ENCODE results near the gene EIF6. TPM values are rescaled to one million over a fixed set of nuclear protein-coding genes. Genes with fewer than 3 reads are reported as not detected.

Gene EIF6
- total RNA-seq, 1 experiment from 2014 or later = 180 TPM

GRCh38 chr20:35298264-35298663, 13.7 kb upstream of the EIF6 start:
- Histone ChIP-seq H3K9me3 (ENCODE audit: low read depth, low read length, poor library complexity, severe bottlenecking) (no peaks in the 10 kb centered on the region), H3K27me3 (replicated peaks; ENCODE audit: insufficient read depth, low read depth, low read length, poor library complexity) (no peaks in the 10 kb centered on the region), H3K4me3 (ENCODE audit: low read depth, low read length, poor library complexity, severe bottlenecking) (no peak overlapping the region), H3K4me1 (ENCODE audit: insufficient read depth, low read length, poor library complexity, severe bottlenecking) (no peaks in the 10 kb centered on the region), H3K36me3 (ENCODE audit: insufficient read depth, low read length, poor library complexity, severe bottlenecking) (no peaks in the 10 kb centered on the region), H3K27ac (ENCODE audit: low read depth, low read length, poor library complexity, severe bottlenecking) (no peak overlapping the region)
- BruUV-seq (replicated peaks) = no TSS peak
- TF ChIP-seq CTCF (conservative IDR thresholded peaks at IDR 0.05; ENCODE audit: low read depth, low read length) (no peak), EZH2 (IDR thresholded peaks at IDR 0.05; ENCODE audit: borderline replicate concordance, low read depth, low read length, poor library complexity, severe bottlenecking) (no peak)
- DNase-seq (ENCODE audit: low spot score) = no peak
- intact Hi-C loops (cut with micrococcal nuclease; ENCODE audit: unreplicated experiment) = no loop called here
- POLR2A ChIA-PET (ENCODE audit: low non-redundant PET) = interaction anchor here (0.6 kb wide), 1 partner anchor 388 kb away, joined by 3 read pairs; no protein-coding TSS in a partner anchor
- CTCF ChIA-PET = interaction anchor here (1.0 kb wide), 1 partner anchor 10 kb away, joined by 4 read pairs; no protein-coding TSS in a partner anchor

GRCh38 chr20:35297740-35298139, 13.2 kb upstream of the EIF6 start:
- no TSS peak for BruUV-seq (replicated peaks)
- Histone ChIP-seq H3K4me1 (ENCODE audit: insufficient read depth, low read length, poor library complexity, severe bottlenecking) (no peaks in the 10 kb centered on the region), H3K4me3 (ENCODE audit: low read depth, low read length, poor library complexity, severe bottlenecking) (no peak overlapping the region), H3K36me3 (ENCODE audit: insufficient read depth, low read length, poor library complexity, severe bottlenecking) (no peaks in the 10 kb centered on the region), H3K9me3 (ENCODE audit: low read depth, low read length, poor library complexity, severe bottlenecking) (no peaks in the 10 kb centered on the region), H3K27ac (ENCODE audit: low read depth, low read length, poor library complexity, severe bottlenecking) (no peak overlapping the region), H3K27me3 (replicated peaks; ENCODE audit: insufficient read depth, low read depth, low read length, poor library complexity) (no peaks in the 10 kb centered on the region)
- intact Hi-C loops (cut with micrococcal nuclease; ENCODE audit: unreplicated experiment) = no loop called here
- DNase-seq (ENCODE audit: low spot score) = no peak
- TF ChIP-seq EZH2 (IDR thresholded peaks at IDR 0.05; ENCODE audit: borderline replicate concordance, low read depth, low read length, poor library complexity, severe bottlenecking) (no peak), CTCF (conservative IDR thresholded peaks at IDR 0.05; ENCODE audit: low read depth, low read length) (no peak)
- ChIA-PET CTCF (no interaction called here), POLR2A (ENCODE audit: low non-redundant PET) (no interaction called here)

- intact Hi-C loops (cut with micrococcal nuclease; ENCODE audit: unreplicated experiment) = no loop called here
- Histone ChIP-seq H3K27ac (ENCODE audit: low read depth, low read length, poor library complexity, severe bottlenecking) (no peak overlapping the region), H3K27me3 (replicated peaks; ENCODE audit: insufficient read depth, low read depth, low read length, poor library complexity) (no peaks in the 10 kb centered on the region), H3K4me3 (ENCODE audit: low read depth, low read length, poor library complexity, severe bottlenecking) (no peak overlapping the region), H3K36me3 (ENCODE audit: insufficient read depth, low read length, poor library complexity, severe bottlenecking) (no peaks in the 10 kb centered on the region), H3K4me1 (ENCODE audit: insufficient read depth, low read length, poor library complexity, severe bottlenecking) (no peaks in the 10 kb centered on the region), H3K9me3 (ENCODE audit: low read depth, low read length, poor library complexity, severe bottlenecking) (no peaks in the 10 kb centered on the region)
- BruUV-seq (replicated peaks) = no TSS peak
- TF ChIP-seq CTCF (conservative IDR thresholded peaks at IDR 0.05; ENCODE audit: low read depth, low read length) (no peak), EZH2 (IDR thresholded peaks at IDR 0.05; ENCODE audit: borderline replicate concordance, low read depth, low read length, poor library complexity, severe bottlenecking) (no peak)
- ChIA-PET CTCF (interaction anchor here (0.6 kb wide), 1 partner anchor 201 kb away, joined by 6 read pairs; no protein-coding TSS in a partner anchor), POLR2A (ENCODE audit: low non-redundant PET) (no interaction called here)
- no peak for DNase-seq (ENCODE audit: low spot score)
Observed at GRCh38 chr20:35297155-35297554, 12.6 kb upstream of the EIF6 start.
